ENCODE results near the gene WNT9B.

WNT9B gene

GRCh38 chr17:46894476-46895151, 43.2 kb downstream of the WNT9B start:
- no peak for DNase-seq (ENCODE audit: low spot score in 2 of 2)
- H3K27me3 Mint-ChIP-seq, result peaks cover 78% of the 10 kb centered on the region
- no peak overlapping the region for H3K4me3 Mint-ChIP-seq
- no peaks in the 10 kb centered on the region for H3K4me1 Mint-ChIP-seq
- H3K27ac Mint-ChIP-seq (ENCODE audit: low read depth), result no peak overlapping the region
- H3K36me3 Mint-ChIP-seq (ENCODE audit: insufficient read depth), result peaks cover 1% of the 10 kb centered on the region
- ATAC-seq (replicated peaks; ENCODE audit: extremely low read depth, poor library complexity, severe bottlenecking), result no peak
- H3K9me3 Mint-ChIP-seq, result no peaks in the 10 kb centered on the region

GRCh38 chr17:46895171-46895570, 43.8 kb downstream of the WNT9B start:
- no peak overlapping the region for H3K4me3 Mint-ChIP-seq
- no peaks in the 10 kb centered on the region for H3K9me3 Mint-ChIP-seq
- ATAC-seq (replicated peaks; ENCODE audit: extremely low read depth, poor library complexity, severe bottlenecking), result no peak
- peaks cover 78% of the 10 kb centered on the region for H3K27me3 Mint-ChIP-seq
- H3K4me1 Mint-ChIP-seq, result no peaks in the 10 kb centered on the region
- no peak overlapping the region for H3K27ac Mint-ChIP-seq (ENCODE audit: low read depth)
- H3K36me3 Mint-ChIP-seq (ENCODE audit: insufficient read depth), result peaks cover 1% of the 10 kb centered on the region
- DNase-seq (ENCODE audit: low spot score in 2 of 2), result no peak

- DNase-seq (ENCODE audit: low spot score in 2 of 2) (no peak), ATAC-seq (replicated peaks; ENCODE audit: extremely low read depth, poor library complexity, severe bottlenecking) (no peak)
- Mint-ChIP-seq H3K4me3 (no peak overlapping the region), H3K9me3 (no peaks in the 10 kb centered on the region), H3K27ac (ENCODE audit: low read depth) (no peak overlapping the region), H3K27me3 (peaks cover 82% of the 10 kb centered on the region), H3K36me3 (ENCODE audit: insufficient read depth) (no peaks in the 10 kb centered on the region), H3K4me1 (no peaks in the 10 kb centered on the region)
Measured at GRCh38 chr17:46896991-46897390, 45.6 kb downstream of the WNT9B start.

GRCh38 chr17:46898364-46898763, 47.0 kb downstream of the WNT9B start:
- no peak for DNase-seq (ENCODE audit: low spot score in 2 of 2)
- no peaks in the 10 kb centered on the region for H3K36me3 Mint-ChIP-seq (ENCODE audit: insufficient read depth)
- H3K27ac Mint-ChIP-seq (ENCODE audit: low read depth), result no peak overlapping the region
- no peaks in the 10 kb centered on the region for H3K9me3 Mint-ChIP-seq
- no peak for ATAC-seq (replicated peaks; ENCODE audit: extremely low read depth, poor library complexity, severe bottlenecking)
- H3K27me3 Mint-ChIP-seq, result peaks cover 76% of the 10 kb centered on the region
- no peak overlapping the region for H3K4me3 Mint-ChIP-seq
- no peaks in the 10 kb centered on the region for H3K4me1 Mint-ChIP-seq

- Mint-ChIP-seq H3K36me3 (ENCODE audit: insufficient read depth) (no peaks in the 10 kb centered on the region), H3K27me3 (peaks cover 71% of the 10 kb centered on the region), H3K27ac (ENCODE audit: low read depth) (no peak overlapping the region), H3K4me1 (no peaks in the 10 kb centered on the region), H3K9me3 (no peaks in the 10 kb centered on the region), H3K4me3 (no peak overlapping the region)
- DNase-seq (ENCODE audit: low spot score in 2 of 2) (no peak), ATAC-seq (replicated peaks; ENCODE audit: extremely low read depth, poor library complexity, severe bottlenecking) (no peak)
Measured at GRCh38 chr17:46898860-46899259, 47.5 kb downstream of the WNT9B start.

GRCh38 chr17:46901291-46901690, 49.9 kb downstream of the WNT9B start:
- DNase-seq (ENCODE audit: low spot score in 2 of 2) (no peak), ATAC-seq (replicated peaks; ENCODE audit: extremely low read depth, poor library complexity, severe bottlenecking) (no peak)
- H3K9me3 Mint-ChIP-seq, result no peaks in the 10 kb centered on the region
- H3K27me3 Mint-ChIP-seq, result peaks cover 68% of the 10 kb centered on the region
- H3K4me1 Mint-ChIP-seq, result no peaks in the 10 kb centered on the region
- H3K27ac Mint-ChIP-seq (ENCODE audit: low read depth), result no peak overlapping the region
- H3K4me3 Mint-ChIP-seq, result no peak overlapping the region
- no peaks in the 10 kb centered on the region for H3K36me3 Mint-ChIP-seq (ENCODE audit: insufficient read depth)

GRCh38 chr17:46903762-46904672, 52.6 kb downstream of the WNT9B start:
- Mint-ChIP-seq H3K9me3 (no peaks in the 10 kb centered on the region), H3K4me1 (no peaks in the 10 kb centered on the region), H3K27me3 (peaks cover 55% of the 10 kb centered on the region), H3K27ac (ENCODE audit: low read depth) (peak overlapping the region; percentile 47), H3K4me3 (no peak overlapping the region), H3K36me3 (ENCODE audit: insufficient read depth) (no peaks in the 10 kb centered on the region)
- DNase-seq (ENCODE audit: low spot score in 2 of 2), result no peak
- ATAC-seq (replicated peaks; ENCODE audit: extremely low read depth, poor library complexity, severe bottlenecking), result no peak

- H3K4me3 Mint-ChIP-seq, result no peak overlapping the region
- no peaks in the 10 kb centered on the region for H3K36me3 Mint-ChIP-seq (ENCODE audit: insufficient read depth)
- ATAC-seq (replicated peaks; ENCODE audit: extremely low read depth, poor library complexity, severe bottlenecking) (no peak), DNase-seq (ENCODE audit: low spot score in 2 of 2) (no peak)
- H3K27me3 Mint-ChIP-seq, result peaks cover 45% of the 10 kb centered on the region
- no peaks in the 10 kb centered on the region for H3K4me1 Mint-ChIP-seq
- H3K27ac Mint-ChIP-seq (ENCODE audit: low read depth), result no peak overlapping the region
- H3K9me3 Mint-ChIP-seq, result no peaks in the 10 kb centered on the region
Measured at GRCh38 chr17:46908068-46908737, 56.8 kb downstream of the WNT9B start.

GRCh38 chr17:46910179-46910927, 59.0 kb downstream of the WNT9B start:
- Mint-ChIP-seq H3K9me3 (no peaks in the 10 kb centered on the region), H3K36me3 (ENCODE audit: insufficient read depth) (no peaks in the 10 kb centered on the region), H3K27ac (ENCODE audit: low read depth) (no peak overlapping the region), H3K4me3 (no peak overlapping the region), H3K4me1 (no peaks in the 10 kb centered on the region), H3K27me3 (peaks cover 42% of the 10 kb centered on the region)
- ATAC-seq (replicated peaks; ENCODE audit: extremely low read depth, poor library complexity, severe bottlenecking) (no peak), DNase-seq (ENCODE audit: low spot score in 2 of 2) (no peak)

- no peak for DNase-seq (ENCODE audit: low spot score in 2 of 2)
- Mint-ChIP-seq H3K9me3 (no peaks in the 10 kb centered on the region), H3K4me3 (no peak overlapping the region), H3K4me1 (no peaks in the 10 kb centered on the region), H3K27me3 (peaks cover 35% of the 10 kb centered on the region), H3K36me3 (ENCODE audit: insufficient read depth) (no peaks in the 10 kb centered on the region), H3K27ac (ENCODE audit: low read depth) (no peak overlapping the region)
- no peak for ATAC-seq (replicated peaks; ENCODE audit: extremely low read depth, poor library complexity, severe bottlenecking)
Measured at GRCh38 chr17:46911311-46911710, 59.9 kb downstream of the WNT9B start.

- Mint-ChIP-seq H3K36me3 (ENCODE audit: insufficient read depth) (no peaks in the 10 kb centered on the region), H3K4me1 (no peaks in the 10 kb centered on the region), H3K9me3 (no peaks in the 10 kb centered on the region), H3K4me3 (no peak overlapping the region), H3K27ac (ENCODE audit: low read depth) (no peak overlapping the region), H3K27me3 (peaks cover 15% of the 10 kb centered on the region)
- DNase-seq (ENCODE audit: low spot score in 2 of 2) (no peak), ATAC-seq (replicated peaks; ENCODE audit: extremely low read depth, poor library complexity, severe bottlenecking) (no peak)
Measured at GRCh38 chr17:46915596-46915995, 64.2 kb downstream of the WNT9B start.

GRCh38 chr17:46916211-46916610, 64.8 kb downstream of the WNT9B start:
- Mint-ChIP-seq H3K27ac (ENCODE audit: low read depth) (no peak overlapping the region), H3K4me1 (no peaks in the 10 kb centered on the region), H3K27me3 (peaks cover 9% of the 10 kb centered on the region), H3K4me3 (no peak overlapping the region), H3K36me3 (ENCODE audit: insufficient read depth) (no peaks in the 10 kb centered on the region), H3K9me3 (no peaks in the 10 kb centered on the region)
- DNase-seq (ENCODE audit: low spot score in 2 of 2) (no peak), ATAC-seq (replicated peaks; ENCODE audit: extremely low read depth, poor library complexity, severe bottlenecking) (no peak)

Measured in central memory CD8-positive, alpha-beta T cell (primary cell).